K562 (cell line): ENCODE data around the gene SEC23B.

Experiments used
- FOXK2 ChIP-seq, 2 experiments: fragments of 450-650 bp; IDR thresholded peaks in 1 of 2; conservative IDR thresholded peaks in 1 of 2; 2 replicates each; pipeline ENCODE4 v1.6.1; 2016; ENCODE audit warnings: low read depth in 2 of 2, mild to moderate bottlenecking in 1 of 2
- MEF2A ChIP-seq: IDR thresholded peaks from 2 replicates; pipeline ENCODE4 v1.6.1; 2011; ENCODE audit warnings: low read depth, mild to moderate bottlenecking, low read length, moderate library complexity; ENCODE audit not compliant: control insufficient read depth
- NCOR1 ChIP-seq: fragments of 450-650 bp; IDR thresholded peaks from 2 replicates; pipeline ENCODE4 v1.6.1; 2016; ENCODE audit warnings: mild to moderate bottlenecking, moderate library complexity
- POLR2AphosphoS5 ChIP-seq: IDR thresholded peaks from 2 replicates; pipeline ENCODE4 v1.6.1; 2011; ENCODE audit warnings: mild to moderate bottlenecking, low read depth, low read length, moderate library complexity; ENCODE audit not compliant: control insufficient read depth, insufficient read depth
- RNF2 ChIP-seq: sonication (generic); IDR thresholded peaks from 2 replicates; pipeline ENCODE4 v1.6.1; 2016
- TF ChIP-seq, protein P1 (sequence below): fragments of 450-650 bp; IDR thresholded peaks from 2 replicates; pipeline ENCODE4 v1.6.1; 2016
- TF ChIP-seq, protein P2 (sequence below), 3 experiments: IDR thresholded peaks in 2 of 3; conservative IDR thresholded peaks in 1 of 3; 2 replicates each; pipeline ENCODE4 v1.5.1; 2011 to 2012; ENCODE audit warnings: low read length in 3 of 3, mild to moderate bottlenecking in 3 of 3, control low read depth in 2 of 3, improper control_type of control experiment in 1 of 3, inconsistent platforms in 1 of 3, low read depth in 1 of 3, mixed read lengths in 1 of 3, moderate library complexity in 1 of 3; ENCODE audit not compliant: insufficient read depth in 2 of 3

DNA sequence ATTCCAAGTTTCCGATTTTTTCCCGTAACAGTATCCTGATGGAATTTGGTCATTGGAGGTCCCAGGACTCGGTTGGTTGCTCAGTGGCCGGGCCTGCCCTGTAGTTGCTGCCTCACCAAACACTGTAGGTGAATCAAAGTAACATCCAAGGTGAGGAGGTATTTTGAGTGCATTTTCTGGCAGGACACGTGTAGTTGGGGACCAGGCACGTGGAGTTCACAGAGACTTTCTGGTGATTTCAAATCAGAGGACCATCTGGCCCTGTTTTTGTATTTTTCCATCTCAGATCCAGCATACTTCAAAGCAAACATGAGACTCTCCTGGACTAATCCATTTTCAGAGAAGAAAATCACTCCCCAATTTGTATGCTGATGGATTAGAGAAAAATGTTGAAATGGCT lies 70.2 kb downstream of the SEC23B start:
- TF ChIP-seq, protein P1, sequence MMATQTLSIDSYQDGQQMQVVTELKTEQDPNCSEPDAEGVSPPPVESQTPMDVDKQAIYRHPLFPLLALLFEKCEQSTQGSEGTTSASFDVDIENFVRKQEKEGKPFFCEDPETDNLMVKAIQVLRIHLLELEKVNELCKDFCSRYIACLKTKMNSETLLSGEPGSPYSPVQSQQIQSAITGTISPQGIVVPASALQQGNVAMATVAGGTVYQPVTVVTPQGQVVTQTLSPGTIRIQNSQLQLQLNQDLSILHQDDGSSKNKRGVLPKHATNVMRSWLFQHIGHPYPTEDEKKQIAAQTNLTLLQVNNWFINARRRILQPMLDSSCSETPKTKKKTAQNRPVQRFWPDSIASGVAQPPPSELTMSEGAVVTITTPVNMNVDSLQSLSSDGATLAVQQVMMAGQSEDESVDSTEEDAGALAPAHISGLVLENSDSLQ = no peak
- TF ChIP-seq RNF2 (no peak), NCOR1 (no peak), FOXK2 (conservative IDR thresholded peaks at IDR 0.05 in 1 of 2, IDR thresholded peaks at IDR 0.05 in 1 of 2; ENCODE audit: low read depth in 2 of 2) (no peak), POLR2AphosphoS5 (no peak), MEF2A (no peak)
- TF ChIP-seq, protein P2, sequence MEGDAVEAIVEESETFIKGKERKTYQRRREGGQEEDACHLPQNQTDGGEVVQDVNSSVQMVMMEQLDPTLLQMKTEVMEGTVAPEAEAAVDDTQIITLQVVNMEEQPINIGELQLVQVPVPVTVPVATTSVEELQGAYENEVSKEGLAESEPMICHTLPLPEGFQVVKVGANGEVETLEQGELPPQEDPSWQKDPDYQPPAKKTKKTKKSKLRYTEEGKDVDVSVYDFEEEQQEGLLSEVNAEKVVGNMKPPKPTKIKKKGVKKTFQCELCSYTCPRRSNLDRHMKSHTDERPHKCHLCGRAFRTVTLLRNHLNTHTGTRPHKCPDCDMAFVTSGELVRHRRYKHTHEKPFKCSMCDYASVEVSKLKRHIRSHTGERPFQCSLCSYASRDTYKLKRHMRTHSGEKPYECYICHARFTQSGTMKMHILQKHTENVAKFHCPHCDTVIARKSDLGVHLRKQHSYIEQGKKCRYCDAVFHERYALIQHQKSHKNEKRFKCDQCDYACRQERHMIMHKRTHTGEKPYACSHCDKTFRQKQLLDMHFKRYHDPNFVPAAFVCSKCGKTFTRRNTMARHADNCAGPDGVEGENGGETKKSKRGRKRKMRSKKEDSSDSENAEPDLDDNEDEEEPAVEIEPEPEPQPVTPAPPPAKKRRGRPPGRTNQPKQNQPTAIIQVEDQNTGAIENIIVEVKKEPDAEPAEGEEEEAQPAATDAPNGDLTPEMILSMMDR (IDR thresholded peaks at IDR 0.05 in 2 of 3, conservative IDR thresholded peaks at IDR 0.05 in 1 of 3; ENCODE audit: insufficient read depth in 2 of 3, low read depth in 1 of 3, low read length in 3 of 3) = no peak
